Omental fat pad (tissue), 4 donors: ENCODE data around the gene PDE8A. TPM values are rescaled to one million over a fixed set of nuclear protein-coding genes. Genes with fewer than 3 reads are reported as not detected.
"Not testable (repeated sequence)": the region's sequence is repeated elsewhere in the genome, so short reads cannot be mapped to it uniquely, and the experiment has no call there.

Experiments
- ATAC-seq: fragments of 150-250 bp; one replicate; pipeline ENCODE4 v1.9.1; 2016; ENCODE audit warnings: mild to moderate bottlenecking, moderate library complexity; ENCODE audit not compliant: low FRiP score
- DNase-seq: peaks from one replicate; pipeline ENCODE4 v3.0.0-alpha.2; 2019; ENCODE audit warnings: low spot score
- small RNA-seq: library from RNA; depleted of rRNA; stranded (forward); fragments of <200 nt; gene quantifications from one replicate; pipeline ENCODE3, GENCODE V24; 2016
- total RNA-seq, 4 donors: library from RNA; depleted of rRNA; stranded (reverse); fragments of >200 nt; gene quantifications; one replicate each; pipeline ENCODE4 v1.1.0, GENCODE V29; 2016
- TF ChIP-seq, protein P1 (sequence below), 3 donors: fragments of 450-650 bp; IDR thresholded peaks; one replicate each; pipeline ENCODE4 v1.5.1; 2016 to 2017; ENCODE audit warnings: antibody characterized with exemption in 3 of 3, mild to moderate bottlenecking in 3 of 3, moderate library complexity in 2 of 3

Gene PDE8A
- total RNA-seq, 4 donors from 2014 or later, result 61.0 to 86.5 (median 79.0) TPM

DNA sequence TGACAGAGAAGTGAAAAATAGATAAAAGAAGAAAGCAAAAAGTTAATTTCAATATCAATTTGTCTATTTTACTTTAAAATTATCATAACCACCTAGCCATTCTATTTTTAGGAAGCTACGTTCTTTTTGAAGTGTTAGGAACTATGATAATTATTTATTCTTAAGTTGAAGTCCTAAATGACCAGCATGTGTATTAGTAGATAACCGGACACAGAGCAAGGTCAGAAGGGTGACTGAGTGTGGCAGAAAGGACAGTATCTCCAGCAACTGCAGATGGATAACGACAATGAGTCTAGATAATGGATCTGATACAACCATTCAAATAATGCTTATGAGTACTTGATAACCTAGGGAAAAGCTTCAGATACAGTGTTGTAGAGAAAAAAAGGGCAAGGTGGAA is 198.0 kb downstream of the PDE8A start:
- ATAC-seq, result no peak
- TF ChIP-seq, protein P1, sequence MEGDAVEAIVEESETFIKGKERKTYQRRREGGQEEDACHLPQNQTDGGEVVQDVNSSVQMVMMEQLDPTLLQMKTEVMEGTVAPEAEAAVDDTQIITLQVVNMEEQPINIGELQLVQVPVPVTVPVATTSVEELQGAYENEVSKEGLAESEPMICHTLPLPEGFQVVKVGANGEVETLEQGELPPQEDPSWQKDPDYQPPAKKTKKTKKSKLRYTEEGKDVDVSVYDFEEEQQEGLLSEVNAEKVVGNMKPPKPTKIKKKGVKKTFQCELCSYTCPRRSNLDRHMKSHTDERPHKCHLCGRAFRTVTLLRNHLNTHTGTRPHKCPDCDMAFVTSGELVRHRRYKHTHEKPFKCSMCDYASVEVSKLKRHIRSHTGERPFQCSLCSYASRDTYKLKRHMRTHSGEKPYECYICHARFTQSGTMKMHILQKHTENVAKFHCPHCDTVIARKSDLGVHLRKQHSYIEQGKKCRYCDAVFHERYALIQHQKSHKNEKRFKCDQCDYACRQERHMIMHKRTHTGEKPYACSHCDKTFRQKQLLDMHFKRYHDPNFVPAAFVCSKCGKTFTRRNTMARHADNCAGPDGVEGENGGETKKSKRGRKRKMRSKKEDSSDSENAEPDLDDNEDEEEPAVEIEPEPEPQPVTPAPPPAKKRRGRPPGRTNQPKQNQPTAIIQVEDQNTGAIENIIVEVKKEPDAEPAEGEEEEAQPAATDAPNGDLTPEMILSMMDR (IDR thresholded peaks at IDR 0.05), result no peak
- DNase-seq, result no peak

DNA sequence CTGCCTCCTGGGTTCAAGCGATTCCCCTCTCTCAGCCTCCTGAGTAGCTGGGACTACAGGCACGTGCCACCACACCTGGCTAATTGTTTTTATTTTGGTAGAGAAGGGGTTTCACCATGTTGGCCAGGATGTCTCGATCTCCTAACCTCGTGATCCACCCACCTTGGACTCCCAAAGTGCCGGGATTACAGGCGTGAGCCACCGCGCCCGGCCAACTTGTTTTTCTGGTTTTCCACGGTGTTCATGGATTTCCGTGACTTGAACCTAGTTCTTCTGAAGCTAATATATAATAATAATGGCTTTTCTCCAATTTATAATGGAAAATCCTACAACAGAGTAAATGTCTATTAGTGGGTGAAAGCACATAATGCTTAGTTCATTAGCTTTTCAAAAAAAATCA is 203.7 kb downstream of the PDE8A start:
- not testable (repeated sequence) for DNase-seq, ATAC-seq

DNA sequence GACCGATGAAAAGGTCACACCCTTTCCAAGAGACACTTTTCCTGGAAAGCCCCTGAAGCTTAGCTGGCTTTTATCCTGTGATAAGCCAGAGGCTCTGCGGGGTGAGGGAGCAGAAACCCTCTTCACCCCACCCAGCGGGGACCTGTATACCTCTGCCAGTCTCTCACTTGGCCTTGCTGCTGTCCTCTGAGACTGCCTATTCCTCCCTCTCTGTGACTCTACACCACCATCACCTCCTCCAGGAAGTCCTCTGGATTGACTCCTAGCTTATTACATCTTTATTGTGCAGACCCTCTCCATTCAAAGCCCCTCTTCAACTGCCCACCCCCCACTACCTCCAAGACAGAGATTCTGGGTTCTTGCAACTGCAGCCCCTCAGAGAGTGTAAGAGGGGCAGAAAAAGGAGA is 206.5 kb downstream of the PDE8A start:
- not testable (repeated sequence) for DNase-seq, ATAC-seq

Small RNA genes lying within 50 kb of the gene (small RNA-seq; reads per million reads assigned to genes)
- gene AC044860.2 (not detected), gene RNU6-339P (not detected), gene RNU6-796P (not detected)

Other genes with a start within 250 kb of the PDE8A start
- 10 to 100 TPM; 13.7 to 22.8 (median 20.0) TPM for gene ZNF592, start 233.3 kb upstream of the PDE8A start, total RNA-seq
- gene ALPK3, start 164.5 kb upstream of the PDE8A start, total RNA-seq, result 1 to 10 TPM; 3.1 to 7.7 (median 3.8) TPM
- gene SLC28A1, start 97.2 kb upstream of the PDE8A start, total RNA-seq, result not detected